IMR-90 (cell line): ENCODE data around the gene CD300LD.

Source experiments
- CEBPB ChIP-seq: IDR thresholded peaks from 2 replicates; pipeline ENCODE4 v1.6.1; 2012; ENCODE audit warnings: low read depth, low read length, improper control_type of control experiment
- CTCF ChIP-seq: conservative IDR thresholded peaks from 2 replicates; pipeline ENCODE4 v1.5.1; 2012; ENCODE audit warnings: mild to moderate bottlenecking, low read depth, low read length, improper control_type of control experiment
- RAD21 ChIP-seq: IDR thresholded peaks from 2 replicates; pipeline ENCODE4 v1.6.1; 2012; ENCODE audit warnings: low read length, improper control_type of control experiment

GRCh38 chr17:74641224-74641957, 49.3 kb upstream of the CD300LD start:
- TF ChIP-seq RAD21, result no peak
- TF ChIP-seq CTCF, result no peak
- TF ChIP-seq CEBPB, result no peak
